ENCODE measurements around the gene METTL3. TPM values are rescaled to one million over a fixed set of nuclear protein-coding genes. Genes with fewer than 3 reads are reported as not detected.

Gene METTL3
- total RNA-seq, 4 donors from 2014 or later, result 16.5 to 52.4 (median 34.6) TPM

- intact Hi-C loops (cut with DNase I; ENCODE audit: low total_unique reads), result no loop called here
- Histone ChIP-seq H3K4me1 (peaks cover 0 to 8% of the 10 kb centered on the region in 2 donors), H3K9me3 (no peaks in the 10 kb centered on the region), H3K4me3 (no peak overlapping the region), H3K27ac (no peak overlapping the region), H3K36me3 (no peaks in the 10 kb centered on the region), H3K27me3 (peaks cover 23 to 42% (median 39%) of the 10 kb centered on the region in 3 donors)
- DNase-seq (no peak), ATAC-seq (no peak)
- in situ Hi-C loops (cut with MboI; ENCODE audit: low sequenced_read_pairs in 4 of 4), result no loop called here
- no peak for TF ChIP-seq POLR2A (IDR thresholded peaks at IDR 0.05)
- no peak for TF ChIP-seq CTCF (IDR thresholded peaks at IDR 0.05 in 4 of 5, conservative IDR thresholded peaks at IDR 0.05 in 1 of 5)
Measured at GRCh38 chr14:21539189-21539940, 28.2 kb upstream of the METTL3 start.

- Histone ChIP-seq H3K9me3 (no peaks in the 10 kb centered on the region), H3K27ac (no peak overlapping the region), H3K4me1 (peaks cover 0 to 8% of the 10 kb centered on the region in 2 donors), H3K4me3 (peak overlapping the region in 2 of 4 donors; percentile 15 to 49), H3K36me3 (no peaks in the 10 kb centered on the region), H3K27me3 (peaks cover 32 to 54% (median 42%) of the 10 kb centered on the region in 3 donors)
- DNase-seq (no peak), ATAC-seq (no peak)
- intact Hi-C loops (cut with DNase I; ENCODE audit: low total_unique reads), result no loop called here
- in situ Hi-C loops (cut with MboI; ENCODE audit: low sequenced_read_pairs in 4 of 4), result no loop called here
- TF ChIP-seq CTCF (IDR thresholded peaks at IDR 0.05 in 4 of 5, conservative IDR thresholded peaks at IDR 0.05 in 1 of 5) (no peak), POLR2A (IDR thresholded peaks at IDR 0.05) (no peak)
Measured at GRCh38 chr14:21537090-21537424, 25.9 kb upstream of the METTL3 start.

- Histone ChIP-seq H3K9me3 (no peaks in the 10 kb centered on the region), H3K4me1 (peaks cover 0 to 8% of the 10 kb centered on the region in 2 donors), H3K27ac (no peak overlapping the region), H3K4me3 (peak overlapping the region in 3 of 4 donors; percentile 15 to 49 (median 43)), H3K36me3 (no peaks in the 10 kb centered on the region), H3K27me3 (peaks cover 32 to 54% (median 42%) of the 10 kb centered on the region in 3 donors)
- intact Hi-C loops (cut with DNase I; ENCODE audit: low total_unique reads), result no loop called here
- no peak for DNase-seq
- no peak for ATAC-seq
- no peak for TF ChIP-seq CTCF (IDR thresholded peaks at IDR 0.05 in 4 of 5, conservative IDR thresholded peaks at IDR 0.05 in 1 of 5)
- no peak for TF ChIP-seq POLR2A (IDR thresholded peaks at IDR 0.05)
- in situ Hi-C loops (cut with MboI; ENCODE audit: low sequenced_read_pairs in 4 of 4), result no loop called here
Measured at GRCh38 chr14:21536418-21537089, 25.4 kb upstream of the METTL3 start.

- no peak for DNase-seq
- TF ChIP-seq POLR2A (IDR thresholded peaks at IDR 0.05) (no peak), CTCF (IDR thresholded peaks at IDR 0.05 in 4 of 5, conservative IDR thresholded peaks at IDR 0.05 in 1 of 5) (no peak)
- in situ Hi-C loops (cut with MboI; ENCODE audit: low sequenced_read_pairs in 4 of 4) (no loop called here), intact Hi-C loops (cut with DNase I; ENCODE audit: low total_unique reads) (no loop called here)
- Histone ChIP-seq H3K27ac (no peak overlapping the region), H3K9me3 (no peaks in the 10 kb centered on the region), H3K27me3 (peaks cover 32 to 54% (median 42%) of the 10 kb centered on the region in 3 donors), H3K4me1 (peaks cover 0 to 8% of the 10 kb centered on the region in 2 donors), H3K36me3 (no peaks in the 10 kb centered on the region), H3K4me3 (peak overlapping the region in 3 of 4 donors; percentile 15 to 49 (median 43))
- ATAC-seq, result no peak
Measured at GRCh38 chr14:21535545-21536417, 24.6 kb upstream of the METTL3 start.

Measured in gastrocnemius medialis (tissue), 4 donors.